CD4-positive, alpha-beta T cell (primary cell): ENCODE results near the gene KRT20. TPM values are rescaled to one million over a fixed set of nuclear protein-coding genes. Genes with fewer than 3 reads are reported as not detected.
A peak's percentile ranks its signal among the peaks of the same experiment; 100 is the strongest.

Experiments
- ATAC-seq: fragments of 200-7000 bp; cut with Tn5 transposase; one replicate; pipeline ENCODE4 v1.10.0; 2022; ENCODE audit warnings: mild to moderate bottlenecking; ENCODE audit not compliant: poor library complexity
- CTCF ChIA-PET: fragments of 350-600 bp; sonication (Branson Sonifier 250); formaldehyde crosslinking; loops from one replicate; lab custom pipeline; 2021; ENCODE audit warnings: antibody characterized with exemption, inconsistent platforms; lab: Charles Lee
- POLR2A ChIA-PET: fragments of 350-600 bp; sonication (Branson Sonifier 250); formaldehyde crosslinking; loops from one replicate; lab custom pipeline; 2021; ENCODE audit warnings: antibody characterized with exemption, inconsistent platforms; lab: Charles Lee
- DNase-seq, 14 experiments: peaks; one replicate each; pipeline ENCODE4 v3.0.0-alpha.2; 2013 to 2020; ENCODE audit warnings: mixed read lengths in 2 of 14
- H3K27ac ChIP-seq, 2 donors: one replicate each; pipeline versions ENCODE4 v1.5.1 to v1.7.0; 2013; ENCODE audit warnings: low read length in 2 of 2, low read depth in 1 of 2, mild to moderate bottlenecking in 1 of 2
- H3K27me3 ChIP-seq, 2 experiments: 1 replicate in 1 of 2; 2 replicates in 1 of 2; pipeline versions ENCODE4 v1.6.1 to v1.7.0; 2013; ENCODE audit warnings: low read length in 2 of 2, control low read depth in 1 of 2, mild to moderate bottlenecking in 1 of 2, moderate library complexity in 1 of 2; ENCODE audit not compliant: insufficient read depth in 2 of 2, control insufficient read depth in 1 of 2
- H3K36me3 ChIP-seq: one replicate; pipeline ENCODE4 v1.6.1; 2013; ENCODE audit warnings: low read length, control low read depth; ENCODE audit not compliant: insufficient read depth
- H3K4me1 ChIP-seq: one replicate; pipeline ENCODE4 v1.6.1; 2013; ENCODE audit warnings: low read length, control low read depth; ENCODE audit not compliant: insufficient read depth
- H3K4me3 ChIP-seq: one replicate; pipeline ENCODE4 v1.5.1; 2013; ENCODE audit warnings: mild to moderate bottlenecking, low read length, moderate library complexity
- H3K9me3 ChIP-seq, 2 experiments: 1 replicate in 1 of 2; 2 replicates in 1 of 2; pipeline versions ENCODE4 v1.6.1 to v1.7.0; 2013; ENCODE audit warnings: low read length in 2 of 2, mild to moderate bottlenecking in 2 of 2, control low read depth in 1 of 2, moderate library complexity in 1 of 2; ENCODE audit not compliant: control insufficient read depth in 1 of 2, insufficient read depth in 1 of 2
- H3K27ac Mint-ChIP-seq: one replicate; pipeline ENCODE4 v1.8.0; 2020; ENCODE audit warnings: mixed read lengths
- H3K27me3 Mint-ChIP-seq: one replicate; pipeline ENCODE4 v1.8.0; 2021; ENCODE audit warnings: mixed read lengths
- H3K36me3 Mint-ChIP-seq: one replicate; pipeline ENCODE4 v1.8.0; 2021; ENCODE audit warnings: low read depth, mixed read lengths
- H3K4me1 Mint-ChIP-seq: one replicate; pipeline ENCODE4 v1.8.0; 2021; ENCODE audit warnings: low read depth, mixed read lengths
- H3K4me3 Mint-ChIP-seq: one replicate; pipeline ENCODE4 v1.8.0; 2020; ENCODE audit warnings: mild to moderate bottlenecking, mixed read lengths
- H3K9me3 Mint-ChIP-seq: one replicate; pipeline ENCODE4 v1.8.0; 2020; ENCODE audit warnings: mixed read lengths
- intact Hi-C, 2 experiments: fragments of 100-400 bp; cut with DNase I in 1 of 2; cut with micrococcal nuclease in 1 of 2; formaldehyde crosslinking; loops; one replicate each; pipeline versions ENCODE4 v1.15.1 to v1.9.0; 2023 to 2025; cut with DNase I, micrococcal nuclease
- total RNA-seq, 174 experiments: library from RNA in 2 of 174; stranded (reverse) in 2 of 174; gene quantifications; one replicate each; pipeline ENCODE4 v1.2.3 and lab custom pipeline; 2021 to 2026
- TF ChIP-seq, protein P1 (sequence below): fragments of 200-600 bp; IDR thresholded peaks from one replicate; pipeline ENCODE4 v1.8.0; 2022; ENCODE audit warnings: antibody characterized with exemption, mild to moderate bottlenecking

The KRT20 gene
- total RNA-seq, 2 experiments from 2014 or later = not detected

DNA sequence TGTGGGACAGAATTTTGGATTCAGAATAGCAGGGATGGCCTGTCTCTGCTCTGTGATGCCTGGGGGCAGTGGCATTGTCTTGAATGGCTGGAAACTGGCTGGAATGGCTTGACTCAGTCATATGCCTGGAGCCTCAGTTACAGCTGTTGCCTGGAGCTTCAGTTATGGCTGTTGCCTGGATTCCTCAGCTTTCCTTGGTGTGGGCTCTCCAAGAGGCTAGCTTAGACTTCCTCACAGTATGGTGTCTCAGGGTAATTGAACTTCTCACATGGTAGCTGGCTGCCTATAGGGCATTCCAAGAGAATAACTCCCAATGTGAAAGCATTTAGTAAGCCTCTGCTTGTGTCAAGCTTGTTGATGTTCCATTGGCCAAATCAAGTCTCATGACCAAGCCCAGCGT is 31.3 kb upstream of the KRT20 start:
- H3K36me3 Mint-ChIP-seq = no peaks in the 10 kb centered on the region
- CTCF ChIA-PET = interaction anchor here (2.6 kb wide), 1 partner anchor 633 kb away, joined by 7 read pairs; no protein-coding TSS in a partner anchor

DNA sequence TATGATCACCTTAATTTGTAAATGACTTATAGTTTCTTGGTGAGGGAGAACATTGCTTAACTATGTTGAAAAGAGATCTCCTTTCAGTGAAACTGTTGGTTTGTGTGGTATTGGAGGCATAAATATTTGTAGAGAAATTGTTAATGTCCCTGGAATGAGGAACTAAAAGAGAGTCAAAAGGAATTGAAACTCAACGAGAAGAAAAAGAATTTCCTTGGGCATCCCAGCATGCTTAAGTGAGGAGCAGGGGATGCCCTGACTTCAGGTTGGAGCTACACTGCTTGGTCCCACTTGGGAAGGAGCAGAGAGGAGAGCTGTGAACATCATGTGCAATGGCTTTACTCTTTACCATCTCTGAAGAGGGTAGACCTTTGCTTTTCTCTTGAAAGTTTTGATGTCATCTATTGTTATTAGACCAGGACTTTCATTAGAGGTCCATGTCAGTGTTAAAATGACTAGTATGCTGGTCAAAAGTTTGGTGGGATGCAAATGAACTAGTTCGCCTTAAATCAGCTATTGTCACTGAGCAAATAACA is 30.7 kb upstream of the KRT20 start:
- CTCF ChIA-PET = interaction anchor here (2.6 kb wide), 1 partner anchor 633 kb away, joined by 7 read pairs; no protein-coding TSS in a partner anchor
- TF ChIP-seq, protein P1, sequence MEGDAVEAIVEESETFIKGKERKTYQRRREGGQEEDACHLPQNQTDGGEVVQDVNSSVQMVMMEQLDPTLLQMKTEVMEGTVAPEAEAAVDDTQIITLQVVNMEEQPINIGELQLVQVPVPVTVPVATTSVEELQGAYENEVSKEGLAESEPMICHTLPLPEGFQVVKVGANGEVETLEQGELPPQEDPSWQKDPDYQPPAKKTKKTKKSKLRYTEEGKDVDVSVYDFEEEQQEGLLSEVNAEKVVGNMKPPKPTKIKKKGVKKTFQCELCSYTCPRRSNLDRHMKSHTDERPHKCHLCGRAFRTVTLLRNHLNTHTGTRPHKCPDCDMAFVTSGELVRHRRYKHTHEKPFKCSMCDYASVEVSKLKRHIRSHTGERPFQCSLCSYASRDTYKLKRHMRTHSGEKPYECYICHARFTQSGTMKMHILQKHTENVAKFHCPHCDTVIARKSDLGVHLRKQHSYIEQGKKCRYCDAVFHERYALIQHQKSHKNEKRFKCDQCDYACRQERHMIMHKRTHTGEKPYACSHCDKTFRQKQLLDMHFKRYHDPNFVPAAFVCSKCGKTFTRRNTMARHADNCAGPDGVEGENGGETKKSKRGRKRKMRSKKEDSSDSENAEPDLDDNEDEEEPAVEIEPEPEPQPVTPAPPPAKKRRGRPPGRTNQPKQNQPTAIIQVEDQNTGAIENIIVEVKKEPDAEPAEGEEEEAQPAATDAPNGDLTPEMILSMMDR = no peak
- H3K27me3 Mint-ChIP-seq = peaks cover 14% of the 10 kb centered on the region
- no peak overlapping the region for H3K4me3 ChIP-seq
- peak in 2 of 14 experiments; percentile 36 to 48 for DNase-seq
- no peak overlapping the region for H3K4me3 Mint-ChIP-seq
- H3K36me3 ChIP-seq = no peaks in the 10 kb centered on the region
- H3K27ac ChIP-seq = no peak overlapping the region
- no peaks in the 10 kb centered on the region for H3K4me1 Mint-ChIP-seq
- POLR2A ChIA-PET = no interaction called here
- H3K27me3 ChIP-seq = no peaks in the 10 kb centered on the region
- no peak for ATAC-seq
- H3K9me3 ChIP-seq = no peaks in the 10 kb centered on the region
- no peaks in the 10 kb centered on the region for H3K36me3 Mint-ChIP-seq
- H3K4me1 ChIP-seq = no peaks in the 10 kb centered on the region
- intact Hi-C loops = no loop called here
- H3K9me3 Mint-ChIP-seq = no peaks in the 10 kb centered on the region
- H3K27ac Mint-ChIP-seq = no peak overlapping the region

More for the DNA sequence above, 31.3 kb upstream of the KRT20 start:
- no peak overlapping the region for H3K4me3 ChIP-seq
- H3K27ac Mint-ChIP-seq = no peak overlapping the region
- peaks cover 14% of the 10 kb centered on the region for H3K27me3 Mint-ChIP-seq
- H3K27ac ChIP-seq = no peak overlapping the region
- H3K4me1 ChIP-seq = no peaks in the 10 kb centered on the region
- H3K36me3 ChIP-seq = no peaks in the 10 kb centered on the region
- POLR2A ChIA-PET = no interaction called here
- TF ChIP-seq, protein P1 = no peak
- H3K27me3 ChIP-seq = no peaks in the 10 kb centered on the region
- no peaks in the 10 kb centered on the region for H3K9me3 ChIP-seq
- H3K9me3 Mint-ChIP-seq = no peaks in the 10 kb centered on the region
- intact Hi-C loops = no loop called here
- H3K4me3 Mint-ChIP-seq = no peak overlapping the region
- H3K4me1 Mint-ChIP-seq = peaks cover 6% of the 10 kb centered on the region
- no peak for DNase-seq
- no peak for ATAC-seq

DNA sequence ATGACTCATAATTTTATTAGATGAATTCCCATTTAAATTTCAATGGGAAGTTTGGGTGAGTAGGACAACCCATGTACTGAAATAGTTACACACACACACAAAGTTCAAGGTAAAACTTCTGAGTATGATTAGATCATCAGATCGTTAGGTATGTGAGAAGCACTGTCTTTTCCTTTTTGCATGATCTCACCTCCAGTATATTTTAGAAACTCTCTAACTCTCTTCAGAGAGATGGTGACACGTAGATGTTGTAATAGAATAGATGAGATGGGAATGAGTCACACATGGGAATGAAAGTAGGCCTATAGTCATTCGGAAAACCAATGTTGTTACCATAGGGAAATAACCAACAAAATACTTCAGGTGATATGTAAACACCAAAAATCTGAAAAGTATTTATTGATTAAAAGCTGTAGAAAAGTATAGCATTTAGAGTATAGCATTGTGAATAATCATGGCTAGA is 30.2 kb upstream of the KRT20 start:
- intact Hi-C loops = no loop called here
- Histone ChIP-seq H3K4me1 (no peaks in the 10 kb centered on the region), H3K4me3 (no peak overlapping the region), H3K27me3 (no peaks in the 10 kb centered on the region), H3K9me3 (no peaks in the 10 kb centered on the region), H3K36me3 (no peaks in the 10 kb centered on the region), H3K27ac (no peak overlapping the region)
- ChIA-PET CTCF (no interaction called here), POLR2A (no interaction called here)
- no peaks in the 10 kb centered on the region for H3K9me3 Mint-ChIP-seq
- H3K27ac Mint-ChIP-seq = no peak overlapping the region
- H3K4me1 Mint-ChIP-seq = no peaks in the 10 kb centered on the region
- ATAC-seq (no peak), DNase-seq (peak in 2 of 14 experiments; percentile 37 to 51)
- no peak overlapping the region for H3K4me3 Mint-ChIP-seq
- H3K36me3 Mint-ChIP-seq = no peaks in the 10 kb centered on the region
- H3K27me3 Mint-ChIP-seq = peaks cover 15% of the 10 kb centered on the region
- TF ChIP-seq, protein P1 = no peak
